BLaER1 (cell line): Measurements from ENCODE around the gene KHNYN.
A peak's percentile ranks its signal among the peaks of the same experiment; 100 is the strongest.
"Not testable (repeated sequence)": the region's sequence is repeated elsewhere in the genome, so short reads cannot be mapped to it uniquely, and the experiment has no call there.

Experiments used
- H3K27ac ChIP-seq: shearing (Covaris generic); formaldehyde crosslinking; 2 replicates; pipeline ENCODE4 v1.8.1; 2022
- H3K27me3 ChIP-seq: shearing (Covaris generic); formaldehyde crosslinking; 2 replicates; pipeline ENCODE4 v1.8.1; 2022
- H3K36me3 ChIP-seq: shearing (Covaris generic); formaldehyde crosslinking; 2 replicates; pipeline ENCODE4 v1.8.1; 2022
- H3K4me1 ChIP-seq: shearing (Covaris generic); formaldehyde crosslinking; 2 replicates; pipeline ENCODE4 v1.8.1; 2022
- H3K4me2 ChIP-seq: shearing (Covaris generic); formaldehyde crosslinking; 2 replicates; pipeline ENCODE4 v1.8.1; 2022
- H3K4me3 ChIP-seq: shearing (Covaris generic); formaldehyde crosslinking; 2 replicates; pipeline ENCODE4 v1.8.1; 2022
- H3K9ac ChIP-seq: shearing (Covaris generic); formaldehyde crosslinking; 2 replicates; pipeline ENCODE4 v1.8.1; 2022
- H3K9me3 ChIP-seq: shearing (Covaris generic); formaldehyde crosslinking; 2 replicates; pipeline ENCODE4 v1.8.1; 2022
- H4K20me1 ChIP-seq: shearing (Covaris generic); formaldehyde crosslinking; 2 replicates; pipeline ENCODE4 v1.8.1; 2022
- Cebpa-rat ChIP-seq: shearing (Covaris generic); IDR thresholded peaks from 2 replicates; pipeline ENCODE4 v1.8.1; 2022

KHNYN gene

GRCh38 chr14:24463884-24464785, 34.4 kb downstream of the KHNYN start:
- Histone ChIP-seq H3K9me3 (no peaks in the 10 kb centered on the region), H4K20me1 (no peaks in the 10 kb centered on the region), H3K4me2 (no peak overlapping the region), H3K9ac (no peak overlapping the region), H3K27ac (no peak overlapping the region), H3K27me3 (no peaks in the 10 kb centered on the region), H3K36me3 (no peaks in the 10 kb centered on the region), H3K4me3 (no peak overlapping the region), H3K4me1 (peaks cover 13% of the 10 kb centered on the region)
- no peak for TF ChIP-seq Cebpa-rat

- no peaks in the 10 kb centered on the region for H3K36me3 ChIP-seq
- 0 out of 2 replicates have a peak, but pooled peaks cover under 1% of the 10 kb centered on the region for H3K4me1 ChIP-seq
- no peak for TF ChIP-seq Cebpa-rat
- no peaks in the 10 kb centered on the region for H3K27me3 ChIP-seq
- H3K4me2 ChIP-seq: no peak overlapping the region
- H4K20me1 ChIP-seq: no peaks in the 10 kb centered on the region
- H3K27ac ChIP-seq: no peak overlapping the region
- no peaks in the 10 kb centered on the region for H3K9me3 ChIP-seq
- no peak overlapping the region for H3K4me3 ChIP-seq
- no peak overlapping the region for H3K9ac ChIP-seq
Observed at GRCh38 chr14:24465368-24465767, 35.6 kb downstream of the KHNYN start.

GRCh38 chr14:24465805-24466204, 36.1 kb downstream of the KHNYN start:
- Histone ChIP-seq H3K4me2 (no peak overlapping the region), H3K27me3 (no peaks in the 10 kb centered on the region), H3K9me3 (no peaks in the 10 kb centered on the region), H3K4me1 (no peaks in the 10 kb centered on the region), H3K9ac (no peak overlapping the region), H3K36me3 (no peaks in the 10 kb centered on the region), H4K20me1 (no peaks in the 10 kb centered on the region), H3K4me3 (no peak overlapping the region), H3K27ac (no peak overlapping the region)
- TF ChIP-seq Cebpa-rat: no peak

- not testable (repeated sequence) for H3K9me3 ChIP-seq, H3K27me3 ChIP-seq, H3K4me3 ChIP-seq, H3K36me3 ChIP-seq, H3K9ac ChIP-seq, H4K20me1 ChIP-seq, H3K4me2 ChIP-seq, H3K4me1 ChIP-seq, H3K27ac ChIP-seq
Observed at GRCh38 chr14:24470450-24470849, 40.7 kb downstream of the KHNYN start.

- H3K4me2 ChIP-seq: no peak overlapping the region
- no peak overlapping the region for H3K27ac ChIP-seq
- no peaks in the 10 kb centered on the region; the same call in 1 of the 2 replicates for H3K9me3 ChIP-seq
- H3K9ac ChIP-seq: no peak overlapping the region
- no peak overlapping the region for H3K4me3 ChIP-seq
- H3K27me3 ChIP-seq: no peaks in the 10 kb centered on the region
- TF ChIP-seq Cebpa-rat: no peak
- H4K20me1 ChIP-seq: no peaks in the 10 kb centered on the region
- H3K4me1 ChIP-seq: no peaks in the 10 kb centered on the region
- H3K36me3 ChIP-seq: no peaks in the 10 kb centered on the region
Observed at GRCh38 chr14:24473211-24473610, 43.5 kb downstream of the KHNYN start.

- Histone ChIP-seq H3K9me3 (no peaks in the 10 kb centered on the region; the same call in 1 of the 2 replicates), H3K27ac (no peak overlapping the region), H3K27me3 (no peaks in the 10 kb centered on the region), H3K4me2 (no peak overlapping the region), H3K4me3 (no peak overlapping the region), H3K36me3 (no peaks in the 10 kb centered on the region), H3K9ac (no peak overlapping the region), H4K20me1 (no peaks in the 10 kb centered on the region), H3K4me1 (no peaks in the 10 kb centered on the region)
- TF ChIP-seq Cebpa-rat: no peak
Observed at GRCh38 chr14:24475261-24475660, 45.5 kb downstream of the KHNYN start.

DNA sequence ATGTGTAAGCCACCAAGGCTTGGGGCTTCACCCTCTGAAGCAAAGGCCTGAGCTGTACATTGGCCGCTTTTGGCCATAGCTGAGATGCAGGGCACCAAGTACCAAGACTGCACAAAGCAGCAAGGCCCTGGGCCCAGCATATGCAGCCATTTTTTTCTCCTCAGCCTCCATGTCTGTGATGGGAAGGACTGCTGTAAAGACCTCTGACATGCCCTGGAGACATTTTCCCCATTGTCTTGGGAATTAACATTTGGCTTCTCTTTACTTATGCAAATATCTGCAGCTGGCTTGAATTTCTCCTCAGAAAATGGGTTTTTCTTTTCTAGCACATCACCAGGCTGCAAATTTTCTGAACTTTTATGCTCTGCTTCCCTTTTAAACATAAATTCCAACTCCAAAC, 50.2 kb downstream of the KHNYN start:
- H4K20me1 ChIP-seq, H3K9me3 ChIP-seq, H3K9ac ChIP-seq, H3K27me3 ChIP-seq, H3K4me3 ChIP-seq, H3K27ac ChIP-seq, H3K36me3 ChIP-seq, H3K4me2 ChIP-seq: not testable (repeated sequence)
- peaks cover 34% of the 10 kb centered on the region for H3K4me1 ChIP-seq

GRCh38 chr14:24481622-24482324, 52.0 kb downstream of the KHNYN start:
- Histone ChIP-seq H3K9ac (no peak overlapping the region), H3K4me3 (peak overlapping the region; percentile 28; the same call in 1 of the 2 replicates), H3K27ac (0 out of 2 replicates have a peak overlapping the region, but pooled peaks have one; percentile 35), H3K4me1 (peaks cover 34% of the 10 kb centered on the region), H3K27me3 (no peaks in the 10 kb centered on the region), H4K20me1 (no peaks in the 10 kb centered on the region), H3K9me3 (no peaks in the 10 kb centered on the region), H3K36me3 (no peaks in the 10 kb centered on the region), H3K4me2 (peak overlapping the region; percentile 56)
- TF ChIP-seq Cebpa-rat: no peak

- H3K9ac ChIP-seq, H3K27me3 ChIP-seq, H3K4me3 ChIP-seq, H4K20me1 ChIP-seq, H3K9me3 ChIP-seq, H3K36me3 ChIP-seq: not testable (repeated sequence)
- H3K27ac ChIP-seq: peak overlapping the region; percentile 46
- peak overlapping the region; percentile 63 for H3K4me2 ChIP-seq
- H3K4me1 ChIP-seq: peaks cover 34% of the 10 kb centered on the region
Observed at GRCh38 chr14:24482699-24483303, 53.0 kb downstream of the KHNYN start.
